GM18505 (cell line): ENCODE measurements around the gene PLPP4.
"Not testable (repeated sequence)": the region's sequence is repeated elsewhere in the genome, so short reads cannot be mapped to it uniquely, and the experiment has no call there.

Source experiments
- ATAC-seq: cut with Tn5 transposase; IDR thresholded peaks from one replicate; pipeline ENCODE4 v1.9.1; 2021; ENCODE audit not compliant: unreplicated experiment
- POLR2A ChIP-seq: IDR thresholded peaks from 4 replicates; pipeline ENCODE4 v1.6.1; 2011; ENCODE audit warnings: borderline replicate concordance; ENCODE audit not compliant: insufficient read depth, insufficient read length; ENCODE audit errors: extremely low read depth

PLPP4 gene

GRCh38 chr10:120483651-120484301, 26.7 kb downstream of the PLPP4 start:
- ATAC-seq: no peak
- TF ChIP-seq POLR2A: no peak

GRCh38 chr10:120485946-120486345, 28.9 kb downstream of the PLPP4 start:
- ATAC-seq: no peak
- TF ChIP-seq POLR2A: no peak

- TF ChIP-seq POLR2A: no peak
- ATAC-seq: no peak
Observed at GRCh38 chr10:120486671-120487205, 29.7 kb downstream of the PLPP4 start.

GRCh38 chr10:120490288-120490687, 33.3 kb downstream of the PLPP4 start:
- TF ChIP-seq POLR2A: no peak
- no peak for ATAC-seq

GRCh38 chr10:120492346-120492745, 35.3 kb downstream of the PLPP4 start:
- no peak for TF ChIP-seq POLR2A

GRCh38 chr10:120493411-120494312, 36.6 kb downstream of the PLPP4 start:
- TF ChIP-seq POLR2A: no peak
- no peak for ATAC-seq

More at GRCh38 chr10:120492346-120492745, 35.3 kb downstream of the PLPP4 start:
- ATAC-seq: no peak

- TF ChIP-seq POLR2A: no peak
- ATAC-seq: no peak
Observed at GRCh38 chr10:120494313-120494710, 37.3 kb downstream of the PLPP4 start.

GRCh38 chr10:120495226-120496009, 38.4 kb downstream of the PLPP4 start:
- no peak for TF ChIP-seq POLR2A
- ATAC-seq: no peak

- TF ChIP-seq POLR2A: no peak
- ATAC-seq: no peak
Observed at GRCh38 chr10:120499883-120500282, 42.9 kb downstream of the PLPP4 start.

GRCh38 chr10:120503689-120504088, 46.7 kb downstream of the PLPP4 start:
- ATAC-seq: no peak

GRCh38 chr10:120504227-120504626, 47.2 kb downstream of the PLPP4 start:
- not testable (repeated sequence) for ATAC-seq

More at GRCh38 chr10:120503689-120504088, 46.7 kb downstream of the PLPP4 start:
- TF ChIP-seq POLR2A: no peak

GRCh38 chr10:120505056-120505455, 48.0 kb downstream of the PLPP4 start:
- no peak for TF ChIP-seq POLR2A
- ATAC-seq: no peak

- no peak for TF ChIP-seq POLR2A
- no peak for ATAC-seq
Observed at GRCh38 chr10:120505866-120506265, 48.8 kb downstream of the PLPP4 start.

- no peak for ATAC-seq
- TF ChIP-seq POLR2A: no peak
Observed at GRCh38 chr10:120506674-120507073, 49.6 kb downstream of the PLPP4 start.

GRCh38 chr10:120507175-120507574, 50.1 kb downstream of the PLPP4 start:
- ATAC-seq: no peak
- TF ChIP-seq POLR2A: no peak
